ENCODE results near the gene MAP1LC3C. TPM values are rescaled to one million over a fixed set of nuclear protein-coding genes. Genes with fewer than 3 reads are reported as not detected.

Gene MAP1LC3C
- total and polyA plus RNA-seq, 9 of the 15 experiments (the other 6 are each of a cell fraction or from before 2014, with no cell fraction given): not detected

DNA sequence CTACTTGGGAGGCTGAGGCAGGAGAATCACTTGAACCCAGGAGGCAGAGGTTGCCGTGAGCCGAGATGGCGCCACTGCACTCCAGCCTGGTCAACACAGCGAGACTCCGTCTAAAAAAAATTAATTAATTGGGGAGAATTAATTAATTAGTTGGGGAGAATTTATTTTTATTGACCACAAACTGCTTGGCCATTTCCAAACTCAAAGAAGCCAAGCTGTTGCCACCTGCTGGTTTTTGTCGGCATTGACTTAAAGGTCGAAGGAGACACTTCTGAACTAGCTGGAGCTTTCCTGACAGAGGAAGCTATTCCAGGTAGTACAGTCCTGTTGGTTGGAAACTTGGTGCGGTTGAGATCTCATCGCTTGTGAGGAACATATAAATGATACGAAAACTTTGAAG is 13.1 kb downstream of the MAP1LC3C start (continued):
- TF ChIP-seq BRF2 (IDR thresholded peaks at IDR 0.05; ENCODE audit: borderline replicate concordance, insufficient read depth, insufficient read length): no peak
- TF ChIP-seq FOXK1 (CRISPR knock-in tag; IDR thresholded peaks at IDR 0.05; ENCODE audit: borderline replicate concordance): 0 out of 2 replicates have a peak, but pooled peaks have one; percentile 69
- TF ChIP-seq FUS (optimal IDR thresholded peaks at IDR 0.05; ENCODE audit: low read depth, low read length): no peak
- no peak for TF ChIP-seq POLR2A (conservative IDR thresholded peaks at IDR 0.05)
- TF ChIP-seq DACH1 (IDR thresholded peaks at IDR 0.05; ENCODE audit: partially characterized antibody): peak; percentile 84
- TF ChIP-seq RB1 (IDR thresholded peaks at IDR 0.05; ENCODE audit: low read depth): no peak
- no peak for TF ChIP-seq NCOR1 (IDR thresholded peaks at IDR 0.05)
- TF ChIP-seq ZNF766 (CRISPR knock-in tag; conservative IDR thresholded peaks at IDR 0.05): no peak
- TF ChIP-seq, protein P1, sequence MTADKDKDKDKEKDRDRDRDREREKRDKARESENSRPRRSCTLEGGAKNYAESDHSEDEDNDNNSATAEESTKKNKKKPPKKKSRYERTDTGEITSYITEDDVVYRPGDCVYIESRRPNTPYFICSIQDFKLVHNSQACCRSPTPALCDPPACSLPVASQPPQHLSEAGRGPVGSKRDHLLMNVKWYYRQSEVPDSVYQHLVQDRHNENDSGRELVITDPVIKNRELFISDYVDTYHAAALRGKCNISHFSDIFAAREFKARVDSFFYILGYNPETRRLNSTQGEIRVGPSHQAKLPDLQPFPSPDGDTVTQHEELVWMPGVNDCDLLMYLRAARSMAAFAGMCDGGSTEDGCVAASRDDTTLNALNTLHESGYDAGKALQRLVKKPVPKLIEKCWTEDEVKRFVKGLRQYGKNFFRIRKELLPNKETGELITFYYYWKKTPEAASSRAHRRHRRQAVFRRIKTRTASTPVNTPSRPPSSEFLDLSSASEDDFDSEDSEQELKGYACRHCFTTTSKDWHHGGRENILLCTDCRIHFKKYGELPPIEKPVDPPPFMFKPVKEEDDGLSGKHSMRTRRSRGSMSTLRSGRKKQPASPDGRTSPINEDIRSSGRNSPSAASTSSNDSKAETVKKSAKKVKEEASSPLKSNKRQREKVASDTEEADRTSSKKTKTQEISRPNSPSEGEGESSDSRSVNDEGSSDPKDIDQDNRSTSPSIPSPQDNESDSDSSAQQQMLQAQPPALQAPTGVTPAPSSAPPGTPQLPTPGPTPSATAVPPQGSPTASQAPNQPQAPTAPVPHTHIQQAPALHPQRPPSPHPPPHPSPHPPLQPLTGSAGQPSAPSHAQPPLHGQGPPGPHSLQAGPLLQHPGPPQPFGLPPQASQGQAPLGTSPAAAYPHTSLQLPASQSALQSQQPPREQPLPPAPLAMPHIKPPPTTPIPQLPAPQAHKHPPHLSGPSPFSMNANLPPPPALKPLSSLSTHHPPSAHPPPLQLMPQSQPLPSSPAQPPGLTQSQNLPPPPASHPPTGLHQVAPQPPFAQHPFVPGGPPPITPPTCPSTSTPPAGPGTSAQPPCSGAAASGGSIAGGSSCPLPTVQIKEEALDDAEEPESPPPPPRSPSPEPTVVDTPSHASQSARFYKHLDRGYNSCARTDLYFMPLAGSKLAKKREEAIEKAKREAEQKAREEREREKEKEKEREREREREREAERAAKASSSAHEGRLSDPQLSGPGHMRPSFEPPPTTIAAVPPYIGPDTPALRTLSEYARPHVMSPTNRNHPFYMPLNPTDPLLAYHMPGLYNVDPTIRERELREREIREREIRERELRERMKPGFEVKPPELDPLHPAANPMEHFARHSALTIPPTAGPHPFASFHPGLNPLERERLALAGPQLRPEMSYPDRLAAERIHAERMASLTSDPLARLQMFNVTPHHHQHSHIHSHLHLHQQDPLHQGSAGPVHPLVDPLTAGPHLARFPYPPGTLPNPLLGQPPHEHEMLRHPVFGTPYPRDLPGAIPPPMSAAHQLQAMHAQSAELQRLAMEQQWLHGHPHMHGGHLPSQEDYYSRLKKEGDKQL (CRISPR knock-in tag; IDR thresholded peaks at IDR 0.05; ENCODE audit: borderline replicate concordance): no peak
- no peak for TF ChIP-seq POLR2AphosphoS2 (IDR thresholded peaks at IDR 0.05; ENCODE audit: low read length)
- no peak for TF ChIP-seq MXD1 (CRISPR knock-in tag; IDR thresholded peaks at IDR 0.05; ENCODE audit: borderline replicate concordance, poor library complexity, severe bottlenecking)
- no peak for TF ChIP-seq TRIM24 (IDR thresholded peaks at IDR 0.05)
- TF ChIP-seq, protein P2, sequence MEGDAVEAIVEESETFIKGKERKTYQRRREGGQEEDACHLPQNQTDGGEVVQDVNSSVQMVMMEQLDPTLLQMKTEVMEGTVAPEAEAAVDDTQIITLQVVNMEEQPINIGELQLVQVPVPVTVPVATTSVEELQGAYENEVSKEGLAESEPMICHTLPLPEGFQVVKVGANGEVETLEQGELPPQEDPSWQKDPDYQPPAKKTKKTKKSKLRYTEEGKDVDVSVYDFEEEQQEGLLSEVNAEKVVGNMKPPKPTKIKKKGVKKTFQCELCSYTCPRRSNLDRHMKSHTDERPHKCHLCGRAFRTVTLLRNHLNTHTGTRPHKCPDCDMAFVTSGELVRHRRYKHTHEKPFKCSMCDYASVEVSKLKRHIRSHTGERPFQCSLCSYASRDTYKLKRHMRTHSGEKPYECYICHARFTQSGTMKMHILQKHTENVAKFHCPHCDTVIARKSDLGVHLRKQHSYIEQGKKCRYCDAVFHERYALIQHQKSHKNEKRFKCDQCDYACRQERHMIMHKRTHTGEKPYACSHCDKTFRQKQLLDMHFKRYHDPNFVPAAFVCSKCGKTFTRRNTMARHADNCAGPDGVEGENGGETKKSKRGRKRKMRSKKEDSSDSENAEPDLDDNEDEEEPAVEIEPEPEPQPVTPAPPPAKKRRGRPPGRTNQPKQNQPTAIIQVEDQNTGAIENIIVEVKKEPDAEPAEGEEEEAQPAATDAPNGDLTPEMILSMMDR (IDR thresholded peaks at IDR 0.05 in 2 of 3, conservative IDR thresholded peaks at IDR 0.05 in 1 of 3; ENCODE audit: insufficient read depth in 2 of 3, low read depth in 1 of 3, low read length in 3 of 3): peak; percentile 58 to 75 (median 65)
- no peak for TF ChIP-seq NFXL1 (CRISPR knock-in tag; IDR thresholded peaks at IDR 0.05)
